ENCODE data around the gene AP2A2.
"Not testable (repeated sequence)": the region's sequence is repeated elsewhere in the genome, so short reads cannot be mapped to it uniquely, and the experiment has no call there.

Gene AP2A2

GRCh38 chr11:975376-975775, 49.7 kb downstream of the AP2A2 start:
- ATAC-seq, DNase-seq: not testable (repeated sequence)

GRCh38 chr11:975827-976226, 50.2 kb downstream of the AP2A2 start:
- DNase-seq (no peak), ATAC-seq (no peak)

GRCh38 chr11:976431-977160, 50.9 kb downstream of the AP2A2 start:
- peak; percentile 28 for DNase-seq
- ATAC-seq, result no peak

- DNase-seq (no peak), ATAC-seq (no peak)
Observed at GRCh38 chr11:977830-978720, 52.4 kb downstream of the AP2A2 start.

GRCh38 chr11:978781-979180, 53.1 kb downstream of the AP2A2 start:
- DNase-seq (no peak), ATAC-seq (no peak)

GRCh38 chr11:980438-981357, 55.0 kb downstream of the AP2A2 start:
- DNase-seq, result no peak
- ATAC-seq, result no peak

DNA sequence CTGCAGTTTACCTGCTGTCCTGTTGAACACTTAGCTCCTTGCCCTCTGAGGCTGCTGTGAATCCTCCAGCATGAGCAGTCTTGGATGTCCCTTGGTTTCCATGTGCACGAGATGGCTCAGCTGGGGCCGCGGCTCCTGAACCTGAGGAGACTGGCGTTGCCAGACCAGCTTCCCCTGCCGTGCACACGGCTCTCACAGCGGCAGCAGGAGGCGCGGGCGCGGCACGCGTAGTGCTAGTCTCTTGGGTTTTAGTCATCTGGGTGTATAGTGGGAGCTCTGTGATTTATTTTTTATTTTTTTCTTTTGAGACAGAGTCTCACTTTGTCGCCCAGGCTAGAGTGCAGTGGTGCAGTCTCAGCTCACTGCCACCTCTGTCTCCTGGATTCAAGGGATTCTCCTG, 56.1 kb downstream of the AP2A2 start:
- no peak for DNase-seq
- ATAC-seq, result no peak

GRCh38 chr11:984546-984945, 58.9 kb downstream of the AP2A2 start:
- no peak for ATAC-seq

DNA sequence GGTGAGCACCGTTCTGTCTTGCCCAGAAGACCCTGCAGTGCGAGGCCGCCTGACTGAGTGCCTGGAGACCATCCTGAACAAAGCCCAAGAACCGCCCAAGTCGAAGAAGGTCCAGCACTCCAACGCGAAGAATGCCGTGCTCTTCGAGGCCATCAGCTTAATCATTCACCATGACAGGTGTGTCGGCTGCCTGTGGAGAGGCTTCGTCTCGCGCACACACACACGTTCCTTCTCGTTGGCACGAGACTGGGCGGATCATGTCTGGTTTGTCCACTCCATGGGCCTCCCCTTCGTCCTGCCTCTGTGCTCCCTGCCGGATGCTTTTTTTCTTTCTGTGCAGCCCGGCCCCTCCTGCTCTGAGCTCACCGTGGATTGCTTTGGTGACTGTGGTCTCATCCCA, 59.7 kb downstream of the AP2A2 start:
- no peak for DNase-seq
- ATAC-seq, result no peak

More at GRCh38 chr11:984546-984945, 58.9 kb downstream of the AP2A2 start:
- no peak for DNase-seq

DNA sequence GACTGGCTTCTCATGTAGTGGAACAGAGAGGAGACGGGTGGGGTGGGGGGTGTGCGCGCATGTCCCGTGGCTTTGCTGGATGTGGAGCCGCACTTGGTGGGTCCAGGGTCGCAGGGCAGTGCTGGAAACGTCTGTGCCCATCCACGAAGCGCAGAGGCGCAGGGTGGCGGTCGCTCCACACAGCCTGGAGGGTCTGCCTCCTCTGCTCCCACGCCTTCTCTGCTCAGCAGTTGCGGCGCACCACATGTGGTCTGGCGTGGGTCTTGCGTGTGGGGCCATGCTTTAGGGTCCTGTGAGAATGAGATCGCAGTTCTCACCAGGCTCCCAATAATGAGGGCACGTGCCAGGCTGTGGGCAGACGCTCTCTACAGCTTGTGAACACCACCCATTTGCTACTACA, 60.2 kb downstream of the AP2A2 start:
- no peak for DNase-seq
- no peak for ATAC-seq

GRCh38 chr11:986270-986951, 60.7 kb downstream of the AP2A2 start:
- DNase-seq, result no peak
- ATAC-seq, result no peak

GRCh38 chr11:986952-987305, 61.3 kb downstream of the AP2A2 start:
- ATAC-seq (no peak), DNase-seq (no peak)

DNA sequence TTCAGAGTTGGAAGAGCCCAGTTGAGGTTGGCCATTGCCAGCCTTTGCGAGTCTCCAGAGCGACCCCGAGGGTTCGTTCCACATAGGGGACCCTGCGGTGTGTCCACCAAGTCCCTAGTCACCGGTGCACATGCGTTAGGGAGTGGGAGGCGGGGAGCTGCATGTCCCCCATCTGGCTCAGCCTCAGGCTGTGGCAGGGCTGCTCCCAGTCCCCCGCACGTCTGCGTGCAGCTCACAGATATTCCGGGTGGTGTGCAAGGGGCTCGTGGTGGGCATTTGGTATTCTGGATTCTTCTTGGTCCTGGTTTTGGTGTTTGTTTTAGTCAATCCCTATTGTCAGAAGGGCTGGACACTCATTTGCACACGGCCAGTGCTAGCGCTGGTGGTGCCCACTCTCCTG, 62.0 kb downstream of the AP2A2 start:
- ATAC-seq, result no peak
- DNase-seq, result no peak

GRCh38 chr11:990101-990500, 64.4 kb downstream of the AP2A2 start:
- DNase-seq (no peak), ATAC-seq (no peak)

DNA sequence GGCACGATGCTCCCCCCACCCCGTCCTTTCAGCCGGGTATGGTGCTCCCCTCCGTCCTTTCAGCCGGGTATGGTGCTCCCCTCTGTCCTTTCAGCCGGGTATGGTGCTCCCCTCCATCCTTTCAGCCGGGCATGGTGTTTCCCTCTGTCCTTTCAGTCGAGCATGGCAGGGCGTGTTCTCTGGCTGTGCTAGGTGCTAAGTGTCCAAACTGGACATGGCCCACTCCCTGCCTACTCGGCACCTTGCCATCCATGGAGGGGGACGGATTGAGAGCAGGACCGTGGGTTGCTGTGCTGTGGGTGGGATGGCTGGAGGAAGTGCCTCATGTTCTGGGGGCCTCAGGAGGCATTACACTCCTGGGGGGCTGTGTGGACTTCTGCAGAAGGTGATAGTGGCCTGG, 65.4 kb downstream of the AP2A2 start:
- DNase-seq (no peak), ATAC-seq (no peak)

- DNase-seq (no peak), ATAC-seq (no peak)
Observed at GRCh38 chr11:991711-992307, 66.1 kb downstream of the AP2A2 start.

GRCh38 chr11:992577-992976, 66.9 kb downstream of the AP2A2 start:
- DNase-seq (no peak), ATAC-seq (no peak)

DNA sequence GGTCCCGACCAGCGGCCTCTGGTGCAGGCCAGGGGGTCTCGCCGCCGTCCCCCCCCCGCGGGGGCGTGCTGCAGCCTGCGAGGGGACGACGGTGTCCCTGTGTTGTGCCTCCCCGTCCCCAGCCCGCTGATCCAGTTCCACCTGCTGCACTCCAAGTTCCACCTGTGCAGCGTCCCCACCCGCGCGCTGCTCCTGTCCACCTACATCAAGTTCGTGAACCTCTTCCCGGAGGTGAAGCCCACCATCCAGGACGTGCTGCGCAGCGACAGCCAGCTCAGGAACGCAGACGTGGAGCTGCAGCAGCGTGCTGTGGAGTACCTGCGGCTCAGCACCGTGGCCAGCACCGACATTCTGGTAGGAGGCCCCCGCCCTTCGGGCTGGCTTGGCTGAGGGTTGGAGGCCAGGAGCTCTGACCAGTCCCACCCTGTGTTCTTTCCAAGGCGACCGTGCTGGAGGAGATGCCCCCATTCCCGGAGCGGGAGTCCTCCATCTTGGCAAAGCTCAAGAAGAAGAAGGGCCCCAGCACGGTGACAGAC, 68.0 kb downstream of the AP2A2 start:
- no peak for ATAC-seq
- DNase-seq, result no peak

DNA sequence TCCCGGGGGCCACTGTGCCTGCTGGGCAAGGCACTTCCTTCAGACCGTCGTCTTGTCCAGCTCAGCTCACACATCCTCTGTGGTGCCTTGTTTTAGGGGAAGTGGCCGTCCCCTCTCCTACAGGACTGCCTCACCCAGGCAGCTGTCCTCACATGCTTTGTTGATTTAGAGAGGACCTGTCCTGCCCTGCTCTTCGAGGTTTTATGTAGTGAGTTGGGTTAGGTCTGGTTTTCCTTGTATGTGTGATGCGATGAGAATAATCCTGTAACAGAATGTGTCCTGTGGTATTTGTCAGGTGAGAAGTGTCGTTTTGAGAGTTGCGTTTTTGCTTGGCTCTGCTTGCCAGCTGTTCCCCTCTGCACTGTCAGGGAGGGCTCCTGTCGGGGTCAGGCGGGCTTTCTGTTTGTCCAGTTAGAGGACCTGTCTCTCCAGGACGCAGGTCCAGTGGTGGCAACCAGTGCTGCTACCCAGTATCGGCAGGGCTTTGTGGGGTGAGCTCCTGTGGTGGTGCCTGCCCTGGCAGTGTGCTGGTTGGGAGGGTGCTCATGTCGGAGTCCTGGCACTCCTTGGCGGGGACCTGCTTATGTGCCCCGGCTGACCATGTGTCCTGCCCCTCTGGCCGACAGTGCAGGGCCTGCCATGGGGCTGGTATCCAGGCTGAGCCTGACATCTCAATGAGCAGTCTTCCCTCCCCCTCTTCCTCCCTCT, 69.5 kb downstream of the AP2A2 start:
- ATAC-seq, result no peak
- DNase-seq, result no peak

- DNase-seq, result no peak
- ATAC-seq, result no peak
Observed at GRCh38 chr11:995752-996420, 70.2 kb downstream of the AP2A2 start.

All from stimulated activated naive CD8-positive, alpha-beta T cell treated with anti-CD3 and anti-CD28 coated beads, Interleukin-15, Interleukin-2, amounts not matched to agents 100 U/mL and 50 U/mL, for 24 hours (primary cell).